Tibial nerve (tissue), 4 donors: ENCODE measurements around the gene EFNA5. TPM values are rescaled to one million over a fixed set of nuclear protein-coding genes. Genes with fewer than 3 reads are reported as not detected.

Source experiments
- DNase-seq, 2 donors: peaks; one replicate each; pipeline ENCODE4 v3.0.0-alpha.2; 2019; ENCODE audit warnings: low spot score in 2 of 2
- H3K27ac ChIP-seq, 4 donors: fragments of 200-600 bp; sonication (generic) in 3 of 4; one replicate each; pipeline ENCODE4 v1.5.1; 2017 to 2019; ENCODE audit warnings: mild to moderate bottlenecking in 1 of 4
- H3K27me3 ChIP-seq, 2 donors: fragments of 200-600 bp; sonication (generic) in 1 of 2; one replicate each; pipeline versions ENCODE4 v1.5.1 to v1.6.0; 2017 to 2019
- H3K36me3 ChIP-seq, 3 donors: fragments of 200-600 bp; sonication (generic); one replicate each; pipeline ENCODE4 v1.5.1; 2018 to 2019
- H3K4me1 ChIP-seq, 4 donors: fragments of 200-600 bp; sonication (generic) in 3 of 4; one replicate each; pipeline ENCODE4 v1.5.1; 2017 to 2019
- H3K4me3 ChIP-seq, 4 donors: fragments of 200-600 bp; sonication (generic) in 3 of 4; one replicate each; pipeline ENCODE4 v1.5.1; 2017 to 2019; ENCODE audit warnings: mild to moderate bottlenecking in 1 of 4, moderate library complexity in 1 of 4
- H3K9me3 ChIP-seq, 4 donors: fragments of 200-600 bp; sonication (generic) in 3 of 4; one replicate each; pipeline ENCODE4 v1.5.1; 2017 to 2019
- CTCF ChIP-seq, 5 experiments: fragments of 200-600 bp in 3 of 5; fragments of 450-650 bp in 2 of 5; sonication (generic) in 3 of 5; IDR thresholded peaks; one replicate each; pipeline ENCODE4 v1.5.1; 2016 to 2019; ENCODE audit warnings: antibody characterized with exemption in 5 of 5, mild to moderate bottlenecking in 3 of 5, moderate library complexity in 2 of 5
- EP300 ChIP-seq, 2 donors: sonication (generic); formaldehyde crosslinking; IDR thresholded peaks; one replicate each; pipeline ENCODE4 v1.6.1; 2017; ENCODE audit warnings: antibody characterized with exemption in 2 of 2, mild to moderate bottlenecking in 1 of 2
- POLR2A ChIP-seq, 2 donors: fragments of 450-650 bp; IDR thresholded peaks; one replicate each; pipeline ENCODE4 v1.6.1; 2017; ENCODE audit warnings: antibody characterized with exemption in 2 of 2, mild to moderate bottlenecking in 2 of 2, moderate library complexity in 2 of 2
- WGBS, 2 donors: methylation state at CpG; one replicate each; pipeline ENCODE4 v1.1.5; 2018; 5-methylcytosine and 5-hydroxymethylcytosine counted together
- total RNA-seq, 4 donors: library from RNA; depleted of rRNA; stranded (reverse); fragments of >200 nt; gene quantifications; one replicate each; pipeline ENCODE4 v1.1.0, GENCODE V29; 2016

EFNA5 gene
- total RNA-seq, 4 donors from 2014 or later: 6.3 to 10.2 (median 6.9) TPM

DNA sequence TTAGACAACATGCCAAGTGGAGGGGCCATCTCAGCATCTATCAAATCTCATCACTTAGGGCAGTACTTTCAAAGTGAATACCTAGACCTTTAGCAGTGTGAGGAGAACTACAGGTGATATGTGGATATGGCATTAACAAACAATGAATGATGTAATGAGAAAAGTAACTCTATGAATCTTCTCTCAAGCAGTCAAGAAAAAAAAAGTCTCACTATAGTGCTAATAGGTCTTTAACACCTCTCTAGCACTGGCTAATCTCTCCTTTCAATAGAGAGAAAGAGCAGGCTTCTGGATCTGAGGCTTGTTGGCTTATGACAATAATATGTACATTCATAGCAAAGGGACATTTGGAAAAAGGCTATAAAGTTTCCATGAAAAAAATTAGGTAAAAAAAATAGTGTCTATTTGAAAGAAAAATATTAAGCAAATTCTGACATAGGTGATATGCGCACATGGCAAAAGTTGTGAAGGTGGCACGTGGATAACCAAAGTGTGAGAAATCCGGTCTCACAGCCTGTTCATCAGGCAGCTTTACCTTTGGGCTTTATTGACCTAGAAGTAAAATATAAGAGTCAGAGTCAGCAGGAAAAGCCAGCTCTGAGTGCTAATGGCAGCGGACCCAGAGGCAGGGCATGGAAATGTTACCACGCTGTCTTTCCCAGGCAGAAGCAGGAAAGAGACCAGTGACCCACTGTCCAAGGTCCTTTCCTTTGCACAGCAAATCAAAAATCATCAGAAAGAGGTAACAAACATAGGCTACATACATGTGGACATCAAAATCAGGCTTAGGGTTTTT is 203.4 kb downstream of the EFNA5 start:
- peaks cover 0 to 12% (median 0%) of the 10 kb centered on the region in 4 donors for H3K4me1 ChIP-seq
- no peaks in the 10 kb centered on the region for H3K36me3 ChIP-seq
- no peak overlapping the region for H3K27ac ChIP-seq
- WGBS, 2 donors: 95 to 98% methylated on average over 5 of the region's 5 CpGs
- no peaks in the 10 kb centered on the region for H3K9me3 ChIP-seq
- no peak overlapping the region for H3K4me3 ChIP-seq
- TF ChIP-seq CTCF (IDR thresholded peaks at IDR 0.05) (no peak), EP300 (IDR thresholded peaks at IDR 0.05) (no peak), POLR2A (IDR thresholded peaks at IDR 0.05) (no peak)
- DNase-seq: no peak
- no peaks in the 10 kb centered on the region for H3K27me3 ChIP-seq

DNA sequence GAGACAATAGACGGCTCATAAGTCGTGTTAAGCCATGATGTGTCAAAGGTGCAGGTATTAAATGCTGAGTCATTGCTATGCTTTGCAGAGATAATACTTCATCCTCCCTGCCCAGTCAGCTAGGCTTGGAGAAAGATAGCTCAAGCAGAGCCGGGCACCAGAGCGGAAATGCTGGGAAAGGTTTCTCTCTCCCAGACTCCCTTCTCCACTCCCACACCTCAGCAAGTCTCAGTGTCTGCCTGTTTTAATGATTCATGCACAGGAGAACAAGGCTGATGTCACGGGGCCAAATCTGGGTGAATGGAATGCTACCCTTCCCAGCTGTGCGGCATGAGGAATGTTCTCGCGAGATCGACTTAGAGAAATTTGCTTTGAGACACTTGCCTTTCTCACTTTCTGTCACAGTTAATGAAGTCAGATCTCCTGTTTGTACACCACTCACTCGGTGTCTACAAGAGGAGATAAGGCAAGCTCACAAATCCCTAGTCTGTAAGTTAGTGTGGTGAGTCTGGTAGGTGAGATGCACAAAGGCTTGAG is 204.4 kb downstream of the EFNA5 start:
- H3K27ac ChIP-seq: no peak overlapping the region
- no peak for DNase-seq
- H3K9me3 ChIP-seq: no peaks in the 10 kb centered on the region
- H3K36me3 ChIP-seq: no peaks in the 10 kb centered on the region
- 91% methylated on average over 10 of the region's 10 CpGs for WGBS, 2 donors
- peaks cover 0 to 12% (median 0%) of the 10 kb centered on the region in 4 donors for H3K4me1 ChIP-seq
- H3K27me3 ChIP-seq: no peaks in the 10 kb centered on the region
- no peak for TF ChIP-seq CTCF (IDR thresholded peaks at IDR 0.05)
- TF ChIP-seq EP300 (IDR thresholded peaks at IDR 0.05): no peak
- no peak for TF ChIP-seq POLR2A (IDR thresholded peaks at IDR 0.05)
- H3K4me3 ChIP-seq: no peak overlapping the region

- peaks cover 0 to 7% (median 0%) of the 10 kb centered on the region in 4 donors for H3K4me1 ChIP-seq
- H3K27me3 ChIP-seq: no peaks in the 10 kb centered on the region
- no peak overlapping the region for H3K27ac ChIP-seq
- H3K9me3 ChIP-seq: no peaks in the 10 kb centered on the region
- H3K36me3 ChIP-seq: no peaks in the 10 kb centered on the region
- DNase-seq: no peak
- no peak for TF ChIP-seq CTCF (IDR thresholded peaks at IDR 0.05)
- 86 to 88% methylated on average over 8 of the region's 8 CpGs for WGBS, 2 donors
- H3K4me3 ChIP-seq: no peak overlapping the region
These were observed 205.9 kb downstream of the EFNA5 start for GRCh38 chr5:107464876-107465275.

GRCh38 chr5:107464416-107464815 is 206.3 kb downstream of the EFNA5 start:
- Histone ChIP-seq H3K4me3 (no peak overlapping the region), H3K9me3 (no peaks in the 10 kb centered on the region), H3K27me3 (no peaks in the 10 kb centered on the region), H3K27ac (no peak overlapping the region), H3K4me1 (peaks cover 0 to 4% (median 0%) of the 10 kb centered on the region in 4 donors), H3K36me3 (no peaks in the 10 kb centered on the region)
- TF ChIP-seq CTCF (IDR thresholded peaks at IDR 0.05) (no peak), EP300 (IDR thresholded peaks at IDR 0.05) (no peak), POLR2A (IDR thresholded peaks at IDR 0.05) (no peak)
- no peak for DNase-seq
- WGBS, 2 donors: 72 to 79% methylated on average over 4 of the region's 4 CpGs

DNA sequence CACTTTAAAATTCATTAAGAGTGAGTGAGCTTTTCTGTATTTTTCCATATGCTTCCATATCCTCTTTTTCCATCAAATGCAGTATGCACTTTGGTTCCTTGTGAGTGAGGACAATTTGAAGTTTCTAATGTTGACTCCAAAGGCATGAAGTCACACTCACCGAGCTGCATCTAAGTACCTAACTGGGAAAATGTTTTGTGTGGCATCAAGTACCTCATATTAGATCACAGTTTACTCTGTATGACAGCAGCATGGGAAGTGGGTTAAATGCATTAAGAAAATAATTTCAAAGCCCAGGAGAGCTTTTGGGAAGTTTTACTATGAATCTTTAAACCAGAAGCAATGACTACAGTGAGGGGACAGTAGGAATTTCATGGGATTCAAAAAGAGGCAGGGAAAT is 207.0 kb downstream of the EFNA5 start:
- Histone ChIP-seq H3K27me3 (no peaks in the 10 kb centered on the region), H3K4me1 (no peaks in the 10 kb centered on the region), H3K36me3 (no peaks in the 10 kb centered on the region), H3K27ac (no peak overlapping the region), H3K9me3 (no peaks in the 10 kb centered on the region), H3K4me3 (no peak overlapping the region)
- 82 to 89% methylated on average over 1 of the region's 1 CpG for WGBS, 2 donors
- no peak for TF ChIP-seq POLR2A (IDR thresholded peaks at IDR 0.05)
- TF ChIP-seq EP300 (IDR thresholded peaks at IDR 0.05): no peak
- no peak for TF ChIP-seq CTCF (IDR thresholded peaks at IDR 0.05)
- no peak for DNase-seq
